ENCODE measurements around the gene SRCAP.

- no peak for TF ChIP-seq POLR2A (IDR thresholded peaks at IDR 0.05)
- TF ChIP-seq CTCF (IDR thresholded peaks at IDR 0.05), result no peak
- no peak for TF ChIP-seq EP300 (IDR thresholded peaks at IDR 0.05)
- no peak for TF ChIP-seq POLR2AphosphoS5 (IDR thresholded peaks at IDR 0.05)
Measured at GRCh38 chr16:30778549-30779244, 79.7 kb downstream of the SRCAP start.

Measured in stomach (tissue), 4 donors.